Sigmoid colon (tissue), 7 donors: Measurements from ENCODE around the gene DCAF4L1. TPM values are rescaled to one million over a fixed set of nuclear protein-coding genes. Genes with fewer than 3 reads are reported as not detected.

ENCODE experiments used
- DNase-seq: peaks from one replicate; pipeline ENCODE4 v3.0.0-alpha.2; 2019
- H3K27ac ChIP-seq, 4 donors: fragments of 200-600 bp; sonication (generic); one replicate each; pipeline ENCODE4 v1.5.1; 2016 to 2019; ENCODE audit warnings: mild to moderate bottlenecking in 1 of 4
- H3K27me3 ChIP-seq, 3 donors: fragments of 200-600 bp; sonication (generic); one replicate each; pipeline ENCODE4 v1.5.1; 2019; ENCODE audit warnings: mild to moderate bottlenecking in 1 of 3
- H3K36me3 ChIP-seq, 4 donors: fragments of 200-600 bp; sonication (generic); one replicate each; pipeline ENCODE4 v1.5.1; 2016 to 2019
- H3K4me1 ChIP-seq, 4 donors: fragments of 200-600 bp; sonication (generic); one replicate each; pipeline ENCODE4 v1.5.1; 2017 to 2019
- H3K4me3 ChIP-seq, 4 donors: fragments of 200-600 bp; sonication (generic); one replicate each; pipeline ENCODE4 v1.5.1; 2017 to 2019; ENCODE audit warnings: mild to moderate bottlenecking in 2 of 4, moderate library complexity in 1 of 4
- H3K9me3 ChIP-seq, 4 donors: fragments of 200-600 bp in 3 of 4; sonication (generic) in 3 of 4; one replicate each; pipeline versions ENCODE4 v1.5.1 to v1.6.1; 2013 to 2019
- CTCF ChIP-seq, 4 experiments: fragments of 450-650 bp in 3 of 4; fragments of 200-600 bp in 1 of 4; IDR thresholded peaks; one replicate each; pipeline ENCODE4 v1.5.1; 2016 to 2019; ENCODE audit warnings: antibody characterized with exemption in 4 of 4, mild to moderate bottlenecking in 3 of 4, moderate library complexity in 2 of 4
- EP300 ChIP-seq, 4 donors: sonication (generic); formaldehyde crosslinking; IDR thresholded peaks; one replicate each; pipeline ENCODE4 v1.6.1; 2017; ENCODE audit warnings: antibody characterized with exemption in 4 of 4
- POLR2A ChIP-seq, 2 donors: fragments of 450-650 bp; IDR thresholded peaks; one replicate each; pipeline ENCODE4 v1.6.1; 2016; ENCODE audit warnings: antibody characterized with exemption in 2 of 2, mild to moderate bottlenecking in 2 of 2, moderate library complexity in 2 of 2
- POLR2AphosphoS5 ChIP-seq, 4 donors: sonication (generic); formaldehyde crosslinking; IDR thresholded peaks; one replicate each; pipeline ENCODE4 v1.6.1; 2017; ENCODE audit warnings: antibody characterized with exemption in 4 of 4
- WGBS, 2 donors: extraction: QIAGEN DNeasy Blood & Tissue Kit; methylation state at CpG; one replicate each; pipeline ENCODE4 v1.1.7; 2013; 5-methylcytosine and 5-hydroxymethylcytosine counted together
- intact Hi-C: fragments of 100-400 bp; cut with DNase I; formaldehyde crosslinking; loops from one replicate; pipeline ENCODE4 v1.15.1; 2023
- polyA plus RNA-seq, 3 donors: library from polyadenylated mRNA; stranded (reverse); fragments of 200-250 nt; gene quantifications; one replicate each; pipeline ENCODE4 v1.2.3, GENCODE V29; 2013
- total RNA-seq, 4 donors: library from RNA; depleted of rRNA; stranded (reverse); fragments of >200 nt; gene quantifications; one replicate each; pipeline ENCODE4 v1.1.0, GENCODE V29; 2016
- donor health status: healthy with polysubstance abuse.
- donor health status: Bipolar disorder and iron deficiency.
- donor health status: healthy.

DCAF4L1 gene
- total and polyA plus RNA-seq, 7 donors = under 0.01 to 1.1 (median 0.12) TPM; not detected in 3

- H3K4me3 ChIP-seq = no peak overlapping the region
- H3K4me1 ChIP-seq = peaks cover 0 to 4% (median 0%) of the 10 kb centered on the region in 4 donors
- H3K36me3 ChIP-seq = peaks cover 0 to 18% (median 2%) of the 10 kb centered on the region in 4 donors
- no peaks in the 10 kb centered on the region for H3K9me3 ChIP-seq
- no peak overlapping the region for H3K27ac ChIP-seq
- no peak for DNase-seq
- intact Hi-C loops = no loop called here
- TF ChIP-seq EP300 (IDR thresholded peaks at IDR 0.05) (no peak), POLR2AphosphoS5 (IDR thresholded peaks at IDR 0.05) (no peak), CTCF (IDR thresholded peaks at IDR 0.05) (no peak), POLR2A (IDR thresholded peaks at IDR 0.05) (no peak)
- H3K27me3 ChIP-seq = no peaks in the 10 kb centered on the region
Observed at GRCh38 chr4:41999321-41999720, 17.8 kb downstream of the DCAF4L1 start.

GRCh38 chr4:42008011-42008786, 26.6 kb downstream of the DCAF4L1 start:
- WGBS, 2 donors = 96 to 97% methylated on average over 3 of the region's 3 CpGs
- no peaks in the 10 kb centered on the region for H3K4me1 ChIP-seq
- H3K27me3 ChIP-seq = no peaks in the 10 kb centered on the region
- TF ChIP-seq POLR2AphosphoS5 (IDR thresholded peaks at IDR 0.05) (no peak), POLR2A (IDR thresholded peaks at IDR 0.05) (no peak), EP300 (IDR thresholded peaks at IDR 0.05) (no peak), CTCF (IDR thresholded peaks at IDR 0.05) (no peak)
- H3K9me3 ChIP-seq = no peaks in the 10 kb centered on the region
- H3K4me3 ChIP-seq = no peak overlapping the region
- DNase-seq = no peak
- H3K27ac ChIP-seq = no peak overlapping the region
- peaks cover 0 to 4% (median 2%) of the 10 kb centered on the region in 4 donors for H3K36me3 ChIP-seq
- intact Hi-C loops = no loop called here

GRCh38 chr4:42015438-42015837, 33.9 kb downstream of the DCAF4L1 start:
- H3K9me3 ChIP-seq = no peaks in the 10 kb centered on the region
- DNase-seq = no peak
- H3K27ac ChIP-seq = no peak overlapping the region
- H3K27me3 ChIP-seq = no peaks in the 10 kb centered on the region
- 92 to 97% methylated on average over 2 of the region's 2 CpGs for WGBS, 2 donors
- intact Hi-C loops = no loop called here
- no peak overlapping the region for H3K4me3 ChIP-seq
- peaks cover 0 to 19% (median 2%) of the 10 kb centered on the region in 4 donors for H3K36me3 ChIP-seq
- TF ChIP-seq POLR2AphosphoS5 (IDR thresholded peaks at IDR 0.05) = no peak
- TF ChIP-seq EP300 (IDR thresholded peaks at IDR 0.05) = no peak
- no peak for TF ChIP-seq CTCF (IDR thresholded peaks at IDR 0.05)
- no peak for TF ChIP-seq POLR2A (IDR thresholded peaks at IDR 0.05)
- H3K4me1 ChIP-seq = peaks cover 0 to 8% (median 0%) of the 10 kb centered on the region in 4 donors

GRCh38 chr4:42018451-42018850, 36.9 kb downstream of the DCAF4L1 start:
- Histone ChIP-seq H3K9me3 (no peaks in the 10 kb centered on the region), H3K4me1 (peaks cover 0 to 8% (median 0%) of the 10 kb centered on the region in 4 donors), H3K36me3 (peaks cover 0 to 45% (median 5%) of the 10 kb centered on the region in 4 donors), H3K27ac (no peak overlapping the region), H3K27me3 (no peaks in the 10 kb centered on the region), H3K4me3 (no peak overlapping the region)
- 87 to 90% methylated on average over 2 of the region's 2 CpGs for WGBS, 2 donors
- intact Hi-C loops = no loop called here
- TF ChIP-seq POLR2A (IDR thresholded peaks at IDR 0.05) = no peak
- no peak for TF ChIP-seq POLR2AphosphoS5 (IDR thresholded peaks at IDR 0.05)
- TF ChIP-seq CTCF (IDR thresholded peaks at IDR 0.05) = no peak
- TF ChIP-seq EP300 (IDR thresholded peaks at IDR 0.05) = no peak
- DNase-seq = no peak

Other genes with a start within 250 kb of the DCAF4L1 start
- 1 to 10 TPM in 3 of 4 donors, under 1 TPM in 1; 0.33 to 3.6 (median 2.9) TPM for gene PHOX2B, start 233.0 kb upstream of the DCAF4L1 start, total RNA-seq
- gene PHOX2B, start 233.0 kb upstream of the DCAF4L1 start, polyA plus RNA-seq = 1 to 10 TPM in 1 of 3 donors, under 1 TPM in 1, not detected in 1; 0.60 to 1.6 TPM
- gene TMEM33, start 46.3 kb upstream of the DCAF4L1 start, total RNA-seq = 10 to 100 TPM; 18.9 to 30.1 (median 23.4) TPM
- gene TMEM33, start 46.3 kb upstream of the DCAF4L1 start, polyA plus RNA-seq = 10 to 100 TPM in 1 of 3 donors, 1 to 10 TPM in 2; 9.0 to 19.5 (median 9.0) TPM
- 10 to 100 TPM; 31.1 to 42.4 (median 40.8) TPM for gene SLC30A9, start 8.8 kb downstream of the DCAF4L1 start, total RNA-seq
- 10 to 100 TPM; 27.2 to 43.5 (median 29.4) TPM for gene SLC30A9, start 8.8 kb downstream of the DCAF4L1 start, polyA plus RNA-seq
- 1 to 10 TPM in 1 of 4 donors, under 1 TPM in 2, not detected in 1; 0.16 to 1.2 (median 0.36) TPM for gene BEND4, start 170.9 kb downstream of the DCAF4L1 start, total RNA-seq
- gene BEND4, start 170.9 kb downstream of the DCAF4L1 start, polyA plus RNA-seq = under 1 TPM in 1 of 3 donors, not detected in 2; 0.67 TPM